NCI-H345 (cell line): ENCODE results near the gene PLA2G4C.

ENCODE experiments used
- DNase-seq: peaks from one replicate; lab custom pipeline; 2025; lab: John Stamatoyannopoulos, UW

Gene PLA2G4C

DNA sequence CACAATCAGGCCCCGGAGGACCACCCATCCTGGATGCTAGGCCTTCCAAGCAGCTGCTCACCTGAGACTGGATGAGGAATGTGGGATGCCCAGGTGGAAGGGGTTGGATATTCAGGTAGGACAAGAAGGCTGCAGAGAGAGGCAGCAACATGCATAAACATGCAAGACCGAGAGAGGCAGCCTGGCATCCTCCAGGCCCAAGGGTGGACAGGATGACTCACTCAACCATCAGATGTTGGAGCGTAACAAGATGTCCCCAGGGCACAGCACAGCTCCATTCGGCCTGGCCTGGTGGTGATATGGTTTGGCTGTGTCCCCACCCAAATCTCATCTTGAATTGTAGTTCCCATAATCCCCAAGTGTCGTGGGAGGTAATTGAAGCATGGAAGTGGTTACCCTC is 56.8 kb downstream of the PLA2G4C start:
- DNase-seq = no peak

DNA sequence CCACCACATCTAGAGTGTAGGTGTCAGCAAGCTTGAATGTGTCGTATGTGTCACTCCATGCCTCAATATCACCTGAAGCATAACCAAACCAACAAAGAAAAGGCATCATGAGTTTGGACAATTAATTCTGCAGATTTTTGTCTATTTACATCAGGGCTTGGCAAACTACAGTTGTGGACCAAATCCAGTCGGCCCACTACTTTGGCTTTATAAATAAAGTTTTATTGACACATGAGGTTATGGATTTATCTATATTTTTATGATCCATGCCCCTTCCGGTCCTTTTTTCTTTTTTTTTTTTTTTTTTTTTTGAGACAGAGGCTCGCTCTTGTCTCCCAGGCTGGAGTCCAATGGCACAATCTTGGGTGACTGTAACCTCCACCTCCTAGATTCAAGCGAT is 57.5 kb downstream of the PLA2G4C start:
- no peak for DNase-seq

DNA sequence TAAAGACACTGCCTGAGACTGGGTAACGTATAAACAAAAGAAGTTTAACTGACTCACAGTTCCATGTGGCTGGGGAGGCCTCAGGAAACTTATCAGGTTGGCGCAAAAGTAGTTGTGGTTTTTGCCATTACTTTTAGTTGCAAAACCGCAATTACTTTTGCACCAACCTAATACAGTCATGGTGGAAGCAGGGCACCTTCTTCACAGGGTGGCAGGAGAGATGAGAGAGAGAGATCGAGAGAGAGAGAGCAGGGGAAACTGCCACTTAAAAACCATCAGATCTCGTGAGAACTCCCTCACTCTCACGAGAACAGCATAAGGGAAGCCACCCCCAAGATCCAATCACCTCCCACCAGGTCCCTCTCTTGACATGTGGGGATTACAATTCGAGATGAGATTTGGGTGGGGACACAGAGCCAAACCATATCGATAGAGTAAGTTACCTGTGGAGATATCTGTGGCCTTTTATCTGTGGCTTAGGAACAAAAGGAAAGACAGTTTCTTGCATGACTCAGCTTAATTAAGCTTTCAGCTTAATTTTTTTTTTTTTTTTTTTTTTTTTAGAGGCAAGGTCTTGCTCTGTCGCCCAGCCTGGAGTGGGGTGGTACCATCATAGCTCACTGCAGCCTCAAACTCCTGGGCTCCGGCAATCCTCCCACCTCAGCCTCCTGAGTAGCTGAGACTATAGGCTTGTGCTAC is 59.1 kb downstream of the PLA2G4C start:
- DNase-seq = no peak

DNA sequence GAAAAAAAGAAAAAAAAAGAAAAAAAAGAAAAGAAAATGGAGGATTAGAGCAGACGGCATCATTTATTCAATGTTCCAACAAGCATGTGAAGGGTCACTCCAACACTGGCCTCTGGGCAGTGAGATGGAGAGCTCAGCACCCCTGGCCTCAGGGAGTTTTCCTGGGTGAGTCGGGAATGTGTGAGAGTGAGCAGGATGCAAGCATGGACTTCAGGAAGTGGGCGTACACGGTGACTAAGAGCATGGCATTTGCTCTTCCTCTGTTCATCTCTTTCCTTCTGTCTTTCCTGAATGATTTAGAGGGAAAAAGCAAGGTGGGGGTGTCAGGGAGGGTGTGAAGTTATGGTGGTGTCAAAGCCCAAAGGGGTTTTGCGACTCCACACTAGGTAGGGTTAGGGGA is 66.1 kb downstream of the PLA2G4C start:
- no peak for DNase-seq

DNA sequence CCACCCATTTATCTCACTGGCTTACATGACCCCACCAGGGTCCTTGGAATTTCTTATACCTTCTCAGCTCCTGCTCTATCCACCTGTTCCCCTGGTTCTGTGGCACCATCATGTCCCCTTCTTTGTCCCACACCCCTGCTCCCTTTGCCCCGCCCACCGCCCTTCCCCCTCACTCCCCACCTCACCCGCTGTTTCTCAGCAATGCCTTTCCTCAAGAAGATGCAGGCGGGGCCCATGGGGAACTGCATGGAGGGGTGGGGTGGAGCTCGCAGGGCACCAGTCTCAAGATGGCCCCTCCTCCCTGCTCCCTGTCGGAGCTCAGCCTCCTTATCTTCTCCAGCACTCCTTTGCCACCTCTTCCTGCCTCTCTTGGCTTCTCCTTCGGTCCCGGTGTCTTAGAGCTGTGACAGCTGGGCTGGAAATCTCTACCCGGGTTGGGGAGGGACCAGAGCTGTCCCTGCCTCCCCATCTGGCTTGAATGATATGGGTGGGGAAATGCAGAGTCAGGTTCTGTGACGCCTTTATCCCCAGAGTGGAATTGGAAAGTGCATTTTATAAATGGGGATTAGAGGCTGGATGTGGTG is 66.8 kb downstream of the PLA2G4C start, which contains the start of gene CABP5:
CABP5 (minus strand) TSS at position 405 of the 584 bp plus-strand sequence; CDS start at position 248, 157 bp downstream.
- no peak for DNase-seq

DNA sequence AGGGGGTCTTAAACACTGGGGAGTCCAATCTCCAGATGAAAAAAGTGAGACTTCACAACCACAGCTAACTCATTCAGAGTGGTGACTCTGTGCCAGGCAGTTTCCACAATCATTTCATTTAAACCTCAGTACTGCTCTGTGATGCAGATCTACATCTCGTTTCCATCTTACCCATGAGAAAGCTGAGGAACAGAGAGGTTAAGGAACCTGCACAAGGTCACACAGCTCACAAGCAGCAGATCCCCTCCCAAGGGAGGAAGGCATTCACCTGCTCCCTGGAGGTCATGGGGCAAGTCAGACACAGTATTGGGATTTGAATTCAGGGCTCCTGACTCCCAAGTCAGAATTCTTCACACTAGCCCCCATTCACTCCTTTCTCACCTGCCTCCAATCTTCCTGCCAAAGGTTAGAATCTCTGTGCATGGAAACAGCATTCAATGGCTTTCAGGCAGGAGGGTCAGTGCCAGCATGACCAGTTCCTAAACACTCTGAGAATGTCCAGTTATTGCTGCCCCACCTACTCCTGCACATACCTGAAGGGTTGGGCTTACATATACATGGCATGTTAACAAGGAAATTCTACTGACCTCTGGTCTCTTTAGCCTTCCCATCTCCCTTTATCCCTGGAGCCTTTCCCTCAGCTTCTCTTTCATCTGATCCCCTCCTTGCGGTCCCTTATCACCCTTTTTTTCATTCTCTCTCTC is 68.6 kb downstream of the PLA2G4C start:
- no peak for DNase-seq

DNA sequence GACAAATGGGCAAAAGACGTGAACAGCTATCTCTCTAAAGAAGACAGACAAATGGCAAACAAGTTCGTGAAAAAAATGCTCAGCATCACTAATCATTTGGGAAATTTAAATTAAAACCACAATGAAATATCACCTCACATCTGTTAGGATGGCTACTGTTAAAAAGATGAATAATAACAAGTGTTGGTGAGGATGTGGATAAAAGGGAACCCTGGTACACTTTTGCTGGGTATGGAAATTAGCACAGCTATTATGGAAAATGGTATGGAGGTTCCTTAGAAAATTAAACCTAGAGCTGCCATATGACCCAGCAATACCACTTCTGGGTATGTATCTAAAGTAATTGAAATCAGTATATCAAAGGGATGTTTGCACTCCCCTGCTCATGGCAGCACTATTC is 73.9 kb downstream of the PLA2G4C start:
- DNase-seq = no peak

DNA sequence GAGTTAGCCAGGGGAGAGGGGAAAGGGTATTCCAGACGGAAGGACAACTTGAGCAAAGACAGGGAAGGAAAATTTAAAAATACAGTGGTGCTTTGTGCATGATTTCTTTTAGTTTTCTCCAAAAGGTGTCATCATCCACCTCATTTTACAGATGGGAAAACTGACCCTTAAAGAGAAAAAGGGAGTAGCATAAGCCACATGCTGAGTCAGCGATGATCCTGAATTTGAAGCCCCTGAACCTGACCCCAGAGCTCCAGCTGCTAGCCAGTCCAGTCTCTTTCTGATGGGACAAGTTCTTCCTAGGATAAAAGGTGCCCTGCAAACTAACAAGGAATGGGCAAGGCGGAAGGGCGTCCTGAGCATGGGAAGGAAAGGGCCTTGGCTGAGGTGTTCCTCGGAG is 77.0 kb downstream of the PLA2G4C start:
- no peak for DNase-seq

DNA sequence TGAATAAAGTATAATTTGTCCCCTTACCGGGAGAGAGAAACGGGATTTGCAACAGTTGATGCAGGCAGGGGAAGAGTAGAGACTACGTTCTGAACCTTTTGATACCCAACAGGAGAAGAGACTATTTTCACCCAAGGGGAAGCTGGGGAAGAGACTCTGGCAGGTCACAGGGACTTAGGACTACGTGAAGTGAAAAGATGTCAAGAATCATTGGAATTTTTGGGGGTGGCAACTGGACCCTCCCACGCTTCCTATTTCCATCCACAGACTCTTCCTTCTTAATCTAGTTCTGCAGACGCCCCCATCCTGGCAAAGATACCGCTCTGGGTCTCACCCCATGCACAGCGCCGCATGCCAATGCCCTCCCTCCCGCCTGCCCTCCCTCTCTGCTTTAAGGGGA is 80.5 kb downstream of the PLA2G4C start:
- DNase-seq = no peak

DNA sequence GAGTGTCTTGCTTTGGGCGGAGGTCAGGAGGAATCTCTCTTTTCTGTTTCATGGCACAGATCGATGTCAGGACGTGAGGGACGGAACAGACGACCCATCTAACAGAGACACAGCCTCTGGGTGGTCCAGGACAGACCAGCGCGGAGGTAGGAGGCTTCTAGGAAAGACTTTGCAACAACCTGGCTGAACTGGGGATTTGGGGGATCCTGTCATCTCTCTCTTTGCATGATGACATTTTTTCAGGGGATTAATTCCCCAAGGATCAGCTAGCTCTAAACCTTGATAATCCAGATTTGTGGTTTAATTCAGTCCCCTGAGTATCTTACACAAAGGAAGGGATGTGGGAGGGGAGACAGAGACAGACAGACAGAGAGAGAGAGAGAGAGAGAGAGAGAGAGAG is 81.2 kb downstream of the PLA2G4C start:
- no peak for DNase-seq

DNA sequence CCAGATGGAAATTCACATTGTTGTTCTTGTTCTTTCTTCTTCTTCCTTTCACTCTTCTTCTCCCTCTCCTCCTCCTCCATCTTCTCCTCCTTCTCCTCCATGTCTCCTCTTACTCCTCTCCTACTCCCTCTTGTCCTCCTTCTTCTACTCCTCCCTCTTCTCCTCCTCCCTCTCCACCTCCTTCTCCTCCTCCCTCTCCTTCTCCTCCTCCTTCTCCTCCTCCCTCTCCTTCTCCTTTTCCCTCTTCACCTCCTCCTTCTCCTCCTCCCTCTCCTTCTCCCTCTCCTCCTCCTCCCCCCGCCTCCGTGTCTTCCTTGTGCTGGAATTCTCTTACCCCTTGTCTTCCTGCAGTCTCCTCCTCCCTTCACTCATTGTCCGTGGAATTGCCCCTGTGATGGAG is 85.1 kb downstream of the PLA2G4C start:
- DNase-seq = no peak

DNA sequence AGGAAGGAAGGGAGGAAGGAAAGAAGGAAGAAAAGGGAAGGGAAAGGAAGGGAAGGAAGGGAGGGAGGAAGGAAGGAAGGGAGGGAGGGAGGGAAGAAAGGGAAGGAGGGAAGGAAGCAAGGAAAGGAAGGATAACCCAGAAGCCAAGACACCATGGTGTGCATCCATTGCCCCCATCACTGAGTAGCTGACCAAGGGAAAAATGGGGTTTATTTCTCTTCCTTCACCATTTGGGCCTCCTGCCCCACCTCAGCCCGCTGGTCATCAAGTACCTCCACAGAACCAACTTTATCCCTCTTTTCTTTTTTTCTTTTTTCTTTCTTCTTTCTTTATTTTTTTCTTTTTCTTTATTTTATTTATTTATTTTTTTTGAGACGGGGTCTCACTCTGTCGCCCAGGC is 87.1 kb downstream of the PLA2G4C start:
- no peak for DNase-seq

DNA sequence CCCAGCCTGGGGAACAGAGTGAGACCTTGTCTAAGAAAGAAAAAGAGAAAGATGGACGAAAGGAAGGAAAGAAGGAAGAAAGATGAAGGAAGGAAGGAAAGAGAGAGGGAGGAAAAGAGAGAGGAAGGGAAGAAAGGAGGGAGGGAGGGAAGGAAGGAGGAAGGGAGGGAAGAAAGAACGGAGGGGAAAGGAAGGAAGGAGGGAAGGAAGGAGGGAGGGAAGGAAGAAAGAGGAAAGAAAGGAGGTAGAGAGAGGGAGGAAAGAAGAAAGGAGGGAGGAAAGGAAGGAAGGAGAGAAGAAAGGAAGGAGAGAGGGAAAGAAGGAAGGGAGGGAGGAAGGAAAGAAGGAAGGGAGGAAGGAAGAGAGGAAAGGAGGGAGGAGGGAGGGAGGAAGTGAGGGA is 87.6 kb downstream of the PLA2G4C start:
- DNase-seq = no peak

DNA sequence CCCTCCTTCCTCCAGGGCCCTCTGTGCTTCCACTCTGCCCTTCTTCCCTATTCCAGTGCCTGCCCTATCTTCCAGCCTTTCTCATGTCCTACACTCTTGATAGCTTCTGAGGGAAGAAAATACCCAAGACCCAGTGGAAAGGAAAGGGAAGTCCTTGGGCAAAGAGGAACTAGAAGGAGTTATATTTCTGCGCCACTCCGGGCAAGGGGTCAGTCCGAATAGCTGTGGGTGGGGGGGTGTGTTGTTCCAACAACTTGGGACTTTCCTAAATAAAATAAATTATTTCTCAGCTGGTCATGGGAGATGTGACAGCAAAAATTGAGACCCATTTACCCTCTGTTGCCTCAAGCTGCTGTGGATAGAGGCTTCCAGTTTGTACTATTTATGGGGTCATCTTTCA is 89.9 kb downstream of the PLA2G4C start:
- DNase-seq = no peak

DNA sequence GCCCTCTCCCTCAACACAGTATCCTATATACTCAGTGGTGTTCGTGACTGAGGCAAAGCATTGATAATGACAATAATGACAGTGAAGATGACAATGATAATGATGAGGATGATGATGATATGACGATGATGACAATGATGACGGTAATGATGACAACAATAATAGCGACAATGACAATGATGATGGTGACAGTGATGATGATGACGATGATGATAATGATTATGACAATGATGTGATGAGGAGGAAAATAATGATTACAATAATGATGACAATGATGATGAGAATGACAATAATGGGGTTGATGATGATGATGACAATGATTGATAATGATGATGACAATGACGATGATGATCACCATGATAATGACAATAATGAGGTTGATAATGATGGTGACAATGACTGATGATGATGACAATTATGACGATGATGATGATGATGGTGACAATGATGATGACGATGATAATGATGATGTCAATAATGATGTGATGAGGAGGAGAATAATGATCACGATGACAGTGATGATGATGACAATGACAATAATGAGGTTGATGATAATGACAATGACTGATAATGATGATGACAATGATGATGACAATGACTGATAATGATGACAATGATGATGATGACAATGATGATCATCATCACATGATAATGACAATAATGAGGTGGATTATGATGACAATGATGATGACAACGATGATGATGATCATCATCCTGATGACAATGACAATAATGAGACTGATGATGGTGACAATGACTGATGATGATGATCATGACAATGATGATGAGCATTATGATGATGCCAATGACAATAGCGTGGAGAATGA is 99.5 kb downstream of the PLA2G4C start:
- DNase-seq = no peak

DNA sequence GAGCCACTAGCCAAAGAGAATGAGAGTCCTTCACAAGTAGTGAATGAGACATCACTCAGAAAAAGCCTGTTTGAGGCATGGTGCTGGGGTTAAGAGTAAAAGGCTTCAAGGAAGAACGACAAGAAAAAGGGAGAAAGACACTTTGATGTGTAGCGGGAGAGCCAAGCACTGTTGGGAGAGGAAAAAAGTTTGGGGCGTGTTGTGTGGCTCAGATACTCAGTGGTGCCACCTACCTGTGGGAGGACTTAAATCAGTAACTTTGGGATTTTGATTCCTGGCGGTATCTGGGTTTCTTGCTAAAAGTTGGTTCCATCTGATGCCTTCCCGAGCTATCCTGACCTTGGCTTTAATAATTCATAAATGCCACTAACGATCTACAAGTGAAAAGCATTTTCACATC is 103.9 kb downstream of the PLA2G4C start:
- no peak for DNase-seq

DNA sequence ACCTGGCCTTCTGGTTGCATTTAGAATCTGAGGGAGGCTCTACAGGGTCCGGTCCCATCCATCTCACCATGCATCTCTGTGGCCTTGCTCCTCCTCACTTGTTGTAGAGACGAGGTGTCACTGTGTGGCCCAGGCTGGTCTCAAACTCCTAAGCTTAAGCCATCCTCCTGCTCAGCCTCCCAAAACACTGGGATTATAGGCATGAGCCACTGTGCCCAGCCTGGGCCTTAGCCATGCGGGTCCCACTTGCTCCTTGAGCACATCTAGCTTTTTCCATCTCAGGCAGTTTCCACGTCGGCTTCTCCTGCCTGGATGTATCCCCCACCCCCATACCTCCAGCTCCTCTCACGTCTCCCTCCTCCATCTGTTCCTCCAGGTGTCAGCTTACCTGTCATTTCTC is 106.4 kb downstream of the PLA2G4C start:
- DNase-seq = no peak

DNA sequence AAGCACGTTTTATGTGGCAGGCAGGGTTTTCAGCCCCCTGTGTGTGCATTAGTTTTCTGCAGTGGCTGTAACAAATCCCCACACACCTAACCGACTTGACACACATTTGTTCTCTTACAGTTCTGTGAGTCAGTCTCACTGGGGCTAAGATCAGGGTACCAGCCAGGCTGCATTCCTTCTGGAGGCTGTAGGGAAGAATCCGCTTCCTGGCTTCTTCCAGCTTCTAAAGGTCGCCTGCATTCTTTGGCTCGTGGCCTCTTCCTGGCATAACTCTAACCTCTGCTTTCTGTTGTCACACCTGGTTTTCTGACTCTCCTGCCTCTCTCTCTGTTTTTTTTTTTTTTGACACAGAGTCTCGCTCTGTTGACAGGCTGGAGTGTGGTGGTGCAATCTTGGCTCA is 109.8 kb downstream of the PLA2G4C start:
- no peak for DNase-seq

DNA sequence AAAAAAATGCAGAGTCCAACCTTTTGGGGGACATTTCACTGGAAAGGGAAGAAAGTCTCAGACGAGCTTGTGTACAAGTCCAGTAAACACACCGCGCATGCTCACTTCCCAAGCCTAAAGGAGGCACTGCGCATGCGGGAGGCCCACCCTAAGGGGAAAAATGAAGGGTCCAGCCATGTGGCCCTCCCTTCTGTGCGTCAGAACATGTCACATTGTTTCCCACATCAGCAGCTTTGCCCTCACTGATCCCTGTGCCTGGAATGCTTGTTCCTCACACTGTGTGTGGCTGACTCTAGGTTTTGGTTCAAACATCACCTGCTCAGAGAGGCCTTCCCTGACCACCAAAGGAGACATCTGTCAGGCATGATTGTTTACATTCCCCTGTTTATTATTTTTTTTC is 111.8 kb downstream of the PLA2G4C start:
- no peak for DNase-seq
